Kidney capillary endothelial cell (primary cell): ENCODE data around the gene BST2.

ENCODE experiments used
- DNase-seq: peaks from one replicate; pipeline ENCODE4 v3.0.0-alpha.2; 2018; ENCODE audit warnings: low spot score

BST2 gene

DNA sequence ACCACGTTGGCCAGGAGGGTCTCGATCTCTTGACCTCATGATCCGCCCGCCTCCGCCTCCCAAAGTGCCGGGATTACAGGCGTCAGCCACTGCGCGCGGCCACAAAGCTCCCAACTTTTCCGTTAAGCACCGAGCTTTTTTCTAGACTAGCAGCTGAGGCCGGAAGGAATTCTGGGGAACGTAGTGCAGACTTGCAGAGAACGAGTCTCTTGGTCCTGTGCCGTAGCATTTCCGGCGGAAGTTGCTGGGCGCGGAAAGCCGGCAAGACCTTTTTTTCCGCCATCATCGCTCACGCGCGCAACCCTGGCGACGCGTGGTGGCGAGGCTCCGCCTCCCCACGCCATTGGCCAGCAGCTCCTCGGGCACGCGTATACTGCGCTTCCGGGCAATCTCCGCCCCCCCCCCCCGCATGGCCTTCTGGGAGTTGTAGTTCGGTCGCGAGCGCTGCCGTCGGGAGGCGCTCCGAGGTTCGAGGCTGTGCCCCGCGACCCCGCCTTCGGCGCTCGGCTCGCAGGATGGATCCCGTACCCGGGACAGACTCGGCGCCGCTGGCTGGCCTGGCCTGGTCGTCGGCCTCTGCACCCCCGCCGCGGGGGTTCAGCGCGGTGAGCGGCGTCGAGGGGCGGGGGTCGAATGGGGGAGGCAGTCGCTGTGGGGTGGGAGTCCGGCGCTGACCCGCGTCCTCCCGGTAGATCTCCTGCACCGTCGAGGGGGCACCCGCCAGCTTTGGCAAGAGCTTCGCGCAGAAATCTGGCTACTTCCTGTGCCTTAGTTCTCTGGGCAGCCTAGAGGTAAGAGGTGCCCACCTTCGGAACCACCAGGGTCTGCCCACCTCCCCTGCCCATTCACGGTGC lies 14.4 kb upstream of the BST2 start, which contains the start of gene MVB12A:
Gene MVB12A (plus strand): TSS at position 427 of the 854 bp plus-strand sequence. CDS start 89 bp downstream, at position 516.
- DNase-seq, result peak; percentile 99

DNA sequence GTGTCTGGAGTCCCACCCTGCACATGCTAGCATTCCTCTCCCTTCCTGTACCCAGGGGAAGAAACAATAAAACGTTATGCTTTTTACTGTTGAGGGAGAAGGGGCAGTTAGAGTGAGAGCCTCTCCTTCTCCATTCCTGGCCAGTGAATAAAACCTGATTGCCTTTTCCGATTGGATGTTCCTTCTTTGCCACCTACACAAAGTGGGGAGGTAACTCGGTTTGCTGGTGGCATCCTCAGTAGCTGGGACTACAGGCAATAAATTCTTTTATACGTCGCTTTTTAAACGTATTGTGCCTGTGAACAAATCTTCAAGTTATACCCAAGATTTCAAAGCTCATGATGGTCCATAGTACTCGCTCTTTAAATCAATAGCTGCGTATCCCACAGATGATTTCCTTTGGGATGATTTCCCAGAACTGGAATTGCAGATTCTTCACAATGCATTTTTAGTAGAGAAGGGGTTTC lies 13.8 kb upstream of the BST2 start:
- DNase-seq, result peak; percentile 16

DNA sequence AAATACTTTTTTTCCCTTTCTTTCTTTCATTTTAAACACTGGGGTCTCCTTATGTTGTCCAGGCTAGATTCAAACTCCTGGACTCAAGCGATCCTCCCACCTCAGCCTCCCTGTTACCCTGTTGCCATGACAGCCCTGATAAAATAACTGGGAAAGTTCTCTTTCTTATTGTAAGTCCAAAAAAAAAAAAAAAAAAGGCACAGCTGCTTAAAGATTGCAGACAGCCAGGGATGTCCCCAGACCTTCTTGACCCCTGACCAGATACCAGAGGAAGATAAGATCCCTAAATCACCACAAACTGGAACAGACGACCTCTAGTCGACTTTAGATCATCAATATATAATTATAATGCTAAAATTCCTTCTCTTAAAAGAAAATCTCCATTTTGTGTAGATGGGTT lies 13.3 kb upstream of the BST2 start:
- DNase-seq, result no peak

DNA sequence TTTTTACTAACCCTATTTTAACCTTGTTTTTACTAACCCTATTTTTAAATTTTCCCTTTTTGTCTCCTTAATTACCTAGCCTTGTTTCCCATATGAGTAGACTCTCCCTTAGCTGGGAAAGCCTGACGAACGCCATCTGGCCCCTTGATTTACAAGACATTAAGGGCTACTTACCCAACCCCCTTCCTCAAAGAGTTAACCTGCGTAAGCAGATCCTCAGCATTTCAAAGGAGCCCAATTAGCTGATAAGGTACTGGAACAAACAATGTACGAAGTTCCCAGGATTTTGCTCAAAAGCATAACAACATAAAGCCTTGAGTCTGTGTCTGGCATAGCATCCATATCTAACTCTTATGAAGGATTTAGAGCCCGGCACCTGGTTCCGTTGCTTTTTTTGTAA lies 9.7 kb upstream of the BST2 start:
- no peak for DNase-seq

DNA sequence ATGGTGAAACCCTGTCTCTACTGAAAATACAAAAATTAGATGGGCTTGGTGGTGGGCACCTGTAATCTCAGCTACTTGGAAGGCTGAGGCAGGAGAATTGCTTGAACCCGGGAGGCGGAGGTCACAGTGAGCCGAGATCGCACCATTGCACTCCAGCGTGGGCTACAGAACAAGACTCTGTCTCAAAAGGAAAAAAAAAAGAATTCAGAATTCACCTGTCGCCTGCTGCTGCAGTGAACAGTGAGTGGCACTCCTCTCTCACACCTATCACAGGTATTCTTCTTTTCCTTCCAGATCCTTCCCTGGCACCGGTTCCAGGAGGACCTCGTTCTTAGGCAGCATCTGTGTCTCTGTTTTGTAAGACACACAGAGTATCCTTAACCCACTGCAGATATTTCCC lies 8.7 kb upstream of the BST2 start:
- DNase-seq, result no peak

DNA sequence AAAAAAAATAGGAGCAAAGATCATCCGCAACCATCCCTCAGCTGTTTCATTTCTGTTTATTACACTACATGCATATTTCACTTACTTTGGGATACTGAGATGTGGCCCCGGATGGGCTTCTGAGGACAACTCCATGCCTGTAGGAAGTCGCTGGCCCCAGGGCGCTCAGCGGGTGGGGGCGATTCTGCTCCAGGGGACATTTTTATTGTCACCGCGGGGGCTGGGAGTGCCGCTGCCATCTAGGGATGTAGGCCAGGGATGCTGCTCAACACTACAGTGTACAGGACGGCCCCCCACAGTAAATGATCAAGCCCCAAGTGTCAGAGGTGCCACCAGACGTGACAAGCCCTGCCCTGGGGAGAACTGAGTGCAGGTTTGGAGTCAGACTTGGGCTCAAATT lies 6.4 kb upstream of the BST2 start:
- no peak for DNase-seq

DNA sequence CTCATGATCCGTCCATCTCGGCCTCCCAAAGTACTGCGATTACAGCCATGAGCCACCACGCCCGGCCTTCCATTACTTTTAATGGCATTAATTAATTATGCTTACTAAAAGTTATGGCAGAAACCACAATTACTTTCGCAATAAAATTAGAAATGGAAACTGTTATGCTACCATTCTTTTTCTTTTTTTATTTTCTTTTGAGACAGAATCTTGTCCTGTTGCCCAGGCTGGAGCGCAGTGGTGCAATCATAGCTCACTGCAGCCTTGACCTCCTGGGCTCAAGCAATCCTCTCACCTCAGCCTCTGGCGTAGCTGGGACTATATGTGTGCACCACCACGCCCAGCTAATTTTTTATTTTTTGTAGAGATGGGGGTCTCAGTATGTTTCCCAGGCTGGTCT lies 4.6 kb upstream of the BST2 start:
- no peak for DNase-seq

DNA sequence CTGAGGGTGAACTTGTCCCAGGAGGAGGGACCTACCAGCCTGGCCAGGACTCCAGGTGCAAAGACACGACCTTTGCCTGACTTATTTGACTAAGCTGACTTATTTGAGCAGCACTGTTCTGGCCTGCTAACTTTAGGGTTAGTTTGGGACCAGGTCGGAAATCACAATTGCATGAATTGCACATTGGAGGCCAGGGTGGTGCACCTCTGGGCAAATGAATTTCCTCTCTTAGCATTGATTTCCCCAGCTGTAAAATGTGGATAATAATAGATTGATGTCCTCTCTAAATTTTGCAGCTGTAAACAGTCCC lies 1.4 kb upstream of the BST2 start:
- DNase-seq, result no peak

DNA sequence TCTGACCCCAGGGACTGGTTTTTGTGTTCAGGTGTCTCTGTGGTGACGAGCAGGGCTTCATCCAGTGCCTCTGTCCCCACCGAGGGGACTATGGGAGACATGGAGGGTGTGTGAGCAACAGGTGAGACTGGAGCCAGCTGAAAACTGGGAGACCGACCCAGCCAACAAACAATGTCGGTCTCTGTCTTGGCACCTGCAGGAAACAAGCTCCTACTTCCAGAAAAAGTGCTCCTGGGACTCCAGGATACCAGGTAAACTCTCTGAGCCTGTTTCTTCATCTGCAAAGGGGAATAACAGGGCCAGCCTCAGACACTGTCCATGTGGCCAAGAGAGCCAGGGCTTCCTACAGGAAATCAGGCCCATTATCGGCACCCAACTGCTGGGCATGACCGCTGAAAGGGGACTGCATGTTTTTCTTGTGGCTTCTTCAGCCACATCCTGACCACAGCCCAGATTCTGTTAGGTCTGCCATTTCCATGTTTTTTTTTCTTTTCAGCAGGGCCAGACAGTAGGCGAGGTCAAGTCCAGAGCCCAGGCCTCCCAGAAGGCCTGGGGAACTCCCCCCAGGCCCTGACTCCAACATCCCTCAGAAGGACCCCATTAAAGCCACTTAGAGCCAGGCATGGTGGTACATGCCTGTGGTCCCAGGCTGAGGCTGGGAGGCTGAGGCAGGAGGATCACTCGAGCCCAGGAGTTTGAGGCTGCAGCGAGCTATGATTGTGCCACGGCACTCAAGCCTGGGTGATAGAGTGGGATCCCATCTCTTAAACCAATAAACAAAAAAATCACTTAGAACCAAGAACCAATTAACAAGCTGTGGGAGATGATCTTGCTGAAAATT lies 836 bp upstream of the BST2 start:
- DNase-seq, result no peak

DNA sequence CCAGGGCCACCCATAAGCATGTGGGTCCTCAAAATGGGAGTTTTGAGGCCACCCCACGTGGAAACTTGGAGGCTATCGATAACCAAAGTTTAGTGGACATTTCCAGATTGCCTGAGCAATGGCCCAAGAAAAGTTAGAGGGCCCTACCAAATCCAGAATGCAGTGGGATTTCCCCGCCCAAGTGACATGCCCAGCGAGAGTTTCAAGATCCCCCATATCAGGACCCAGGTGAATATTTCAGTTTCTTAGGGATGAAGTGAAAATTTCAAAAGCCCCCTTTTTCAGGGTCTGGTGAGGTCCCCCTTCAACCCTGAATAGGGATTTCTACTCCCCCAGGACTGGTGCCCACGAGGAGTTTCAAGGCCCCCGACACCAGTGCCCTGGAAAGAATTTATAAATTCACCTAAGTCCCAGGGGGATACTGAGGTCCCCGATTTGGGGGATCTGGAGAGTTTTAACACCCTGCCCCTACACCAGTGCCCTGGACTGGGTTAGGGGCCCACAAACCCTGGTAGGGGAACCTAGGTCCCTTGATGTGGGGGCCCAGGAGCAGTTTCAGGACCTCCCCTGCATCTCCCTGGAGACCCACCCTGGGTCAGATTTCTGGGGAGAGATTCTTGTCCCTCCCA lies 695 bp downstream of the BST2 start:
- no peak for DNase-seq

DNA sequence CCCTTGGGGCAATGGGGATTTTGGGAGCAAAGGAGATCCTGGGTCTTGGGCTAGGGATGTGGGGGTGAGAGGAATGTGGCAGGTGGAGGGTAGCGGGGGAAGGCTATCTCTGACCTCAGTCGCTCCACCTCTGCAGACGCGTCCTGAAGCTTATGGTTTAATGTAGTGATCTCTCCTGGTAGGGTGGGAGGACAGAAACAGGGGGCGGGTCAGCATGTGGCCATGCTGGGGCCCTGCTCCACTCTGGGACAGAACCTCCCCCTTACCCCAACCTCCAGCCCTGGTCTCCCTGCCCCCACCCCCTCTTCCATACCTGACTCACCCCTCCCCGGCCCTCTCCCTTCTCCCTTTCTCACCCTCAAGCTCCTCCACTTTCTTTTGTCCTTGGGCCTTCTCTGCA lies 1.4 kb downstream of the BST2 start:
- no peak for DNase-seq

DNA sequence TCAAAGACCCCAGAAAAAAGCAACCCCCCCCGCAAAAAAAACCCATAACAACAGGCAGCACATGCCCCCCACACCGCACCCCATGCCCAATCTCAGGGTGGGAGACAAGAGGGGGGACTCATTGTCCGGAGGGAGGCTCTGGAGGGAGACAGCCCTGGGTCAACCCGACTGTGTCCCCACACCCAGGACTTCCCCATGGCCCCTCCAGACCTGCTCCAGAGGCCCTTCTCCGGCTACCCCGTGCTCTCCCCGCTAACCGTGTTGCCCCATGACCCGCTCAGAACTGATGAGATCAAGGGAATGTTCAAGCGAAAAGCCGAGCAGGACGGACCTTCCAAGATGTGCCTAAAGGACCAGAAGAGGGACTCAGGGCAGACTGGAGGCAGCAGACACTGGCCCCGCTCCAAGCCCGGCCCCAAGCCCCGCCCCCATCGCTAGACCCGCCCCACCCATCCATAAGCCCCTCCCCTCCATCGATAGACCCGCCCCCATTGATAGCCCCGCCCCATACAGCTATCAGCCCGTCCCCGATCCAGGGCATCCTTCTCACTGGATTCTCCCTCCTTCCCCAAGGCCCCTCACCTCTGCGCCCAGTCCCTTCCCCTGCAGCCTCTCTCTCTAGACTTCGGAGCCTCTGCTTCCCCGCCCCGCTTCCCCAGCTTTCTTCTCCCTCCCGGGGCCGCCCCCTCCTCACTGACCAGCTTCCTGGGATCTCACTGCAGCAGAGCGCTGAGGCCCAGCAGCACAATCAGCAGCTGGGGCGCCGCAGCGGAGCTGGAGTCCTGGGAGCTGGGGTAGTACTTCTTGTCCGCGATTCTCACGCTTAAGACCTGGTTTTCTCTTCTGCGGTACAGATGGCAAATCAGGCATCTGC lies 2.2 kb downstream of the BST2 start:
- DNase-seq, result no peak

DNA sequence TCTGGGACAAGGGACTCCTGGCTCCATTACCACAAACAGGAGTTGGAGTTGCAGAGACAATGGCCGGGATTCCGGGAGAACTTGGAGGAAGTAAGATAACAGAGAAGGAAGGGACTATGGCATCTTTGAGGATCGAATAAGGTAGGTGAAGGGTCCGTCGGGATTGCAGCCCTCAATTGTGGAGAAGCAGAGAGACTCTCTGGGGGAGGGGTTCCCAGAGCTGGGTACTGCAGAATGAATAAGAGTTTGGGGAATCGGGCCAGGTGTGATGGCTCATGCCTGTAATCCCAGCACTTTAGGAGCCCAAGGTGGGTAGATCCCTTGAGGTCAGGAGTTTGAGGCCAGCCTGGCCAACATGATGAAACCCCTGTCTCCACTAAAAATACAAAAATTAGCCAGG lies 3.8 kb downstream of the BST2 start:
- no peak for DNase-seq

DNA sequence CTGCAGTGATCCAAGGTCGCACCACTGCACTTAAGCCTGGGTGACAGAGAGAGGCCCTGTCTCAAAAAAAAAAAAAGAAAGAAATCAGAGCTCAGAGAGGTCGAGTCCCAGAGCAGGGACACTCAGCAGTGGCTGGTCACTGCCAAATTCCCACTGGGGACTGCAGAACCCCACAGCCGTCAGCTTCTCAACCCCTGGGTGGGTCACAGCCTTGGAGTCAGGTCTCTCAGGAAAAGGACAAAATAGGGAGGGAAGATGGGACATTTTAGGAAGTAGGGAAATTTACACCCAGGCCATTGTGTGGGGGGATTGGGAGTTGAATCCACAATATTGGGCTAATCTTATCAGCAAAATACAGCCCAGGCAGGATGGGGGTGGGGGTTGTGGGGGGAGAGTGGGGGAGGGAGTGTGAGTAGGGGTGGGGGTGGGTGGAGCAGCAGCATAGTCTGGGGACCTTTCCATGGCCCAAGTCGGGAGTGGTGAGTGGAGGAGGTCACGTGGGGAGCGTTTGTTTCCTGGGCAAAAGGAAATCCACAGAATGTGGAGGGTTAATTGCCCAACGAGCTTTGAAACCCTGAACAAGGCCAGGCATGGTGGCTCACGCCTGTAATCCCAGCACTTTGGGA lies 6.4 kb downstream of the BST2 start:
- no peak for DNase-seq

DNA sequence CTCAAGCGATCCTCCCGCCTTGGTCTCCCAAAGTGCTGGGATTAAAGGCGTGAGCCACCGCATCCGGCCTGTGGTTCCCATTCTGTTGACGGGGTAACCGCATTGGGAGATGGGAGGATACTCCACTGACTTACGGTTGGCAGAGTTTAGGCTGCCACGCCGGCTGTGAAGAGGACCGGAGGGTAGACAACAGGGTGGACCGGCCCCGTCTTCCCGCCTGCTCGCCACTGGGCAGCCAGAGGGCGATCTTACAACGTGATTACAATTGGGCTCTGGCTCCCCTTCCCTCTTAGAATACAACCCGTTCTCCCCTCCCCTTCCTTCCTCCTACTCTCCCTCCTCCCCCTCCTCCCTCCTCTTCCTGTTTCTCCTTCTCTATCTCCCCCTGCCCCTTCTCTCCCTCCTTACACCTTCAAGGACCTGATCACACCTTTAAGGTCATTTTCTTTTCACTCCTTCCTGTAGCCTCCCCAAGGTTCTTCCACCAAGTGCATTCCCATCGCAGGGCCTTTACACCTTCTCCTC lies 10.5 kb downstream of the BST2 start:
- no peak for DNase-seq

DNA sequence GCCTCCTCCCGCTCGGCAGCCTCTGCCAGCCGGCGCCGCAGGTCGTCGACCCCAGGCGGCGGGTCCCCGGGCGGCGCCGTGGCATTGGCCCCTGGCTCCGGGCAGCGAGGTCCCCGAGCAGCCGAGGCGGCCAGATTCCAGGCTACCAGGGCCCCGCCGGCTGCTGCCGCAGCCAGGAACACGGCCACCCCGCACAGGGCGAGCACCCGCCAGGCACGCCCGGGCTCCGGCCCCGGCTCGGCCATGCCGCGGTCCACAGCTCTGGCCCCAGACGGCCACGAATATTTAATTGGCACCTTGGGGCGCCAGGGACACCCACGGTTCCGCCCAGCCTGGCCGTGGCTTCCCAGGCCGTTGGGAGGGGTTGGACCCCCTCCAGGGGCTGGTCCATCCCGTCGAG lies 11.5 kb downstream of the BST2 start, which contains the start of gene CCDC194:
Gene CCDC194 (minus strand): TSS at position 283 of the 400 bp plus-strand sequence. CDS start 38 bp downstream, at position 245.
- no peak for DNase-seq

DNA sequence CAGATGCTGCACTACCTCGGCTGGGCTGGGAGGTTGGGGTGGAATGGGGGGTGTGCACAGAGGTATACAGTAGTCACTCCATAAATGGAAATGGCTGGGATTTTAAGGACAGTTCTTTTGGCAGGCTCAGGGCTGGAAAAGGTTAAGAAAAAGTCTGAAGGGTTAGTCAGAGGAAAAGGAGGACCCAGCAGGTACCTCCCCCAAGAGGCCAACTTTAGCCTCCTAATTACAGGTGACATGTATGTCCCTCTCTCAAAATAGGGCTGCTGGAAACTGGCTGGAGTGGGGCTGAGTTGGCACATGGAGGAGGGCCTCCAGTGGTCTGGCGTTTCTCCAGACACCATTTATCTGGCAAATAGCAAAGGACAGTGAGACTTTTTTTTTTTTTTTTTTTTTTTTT lies 12.4 kb downstream of the BST2 start:
- DNase-seq, result no peak

DNA sequence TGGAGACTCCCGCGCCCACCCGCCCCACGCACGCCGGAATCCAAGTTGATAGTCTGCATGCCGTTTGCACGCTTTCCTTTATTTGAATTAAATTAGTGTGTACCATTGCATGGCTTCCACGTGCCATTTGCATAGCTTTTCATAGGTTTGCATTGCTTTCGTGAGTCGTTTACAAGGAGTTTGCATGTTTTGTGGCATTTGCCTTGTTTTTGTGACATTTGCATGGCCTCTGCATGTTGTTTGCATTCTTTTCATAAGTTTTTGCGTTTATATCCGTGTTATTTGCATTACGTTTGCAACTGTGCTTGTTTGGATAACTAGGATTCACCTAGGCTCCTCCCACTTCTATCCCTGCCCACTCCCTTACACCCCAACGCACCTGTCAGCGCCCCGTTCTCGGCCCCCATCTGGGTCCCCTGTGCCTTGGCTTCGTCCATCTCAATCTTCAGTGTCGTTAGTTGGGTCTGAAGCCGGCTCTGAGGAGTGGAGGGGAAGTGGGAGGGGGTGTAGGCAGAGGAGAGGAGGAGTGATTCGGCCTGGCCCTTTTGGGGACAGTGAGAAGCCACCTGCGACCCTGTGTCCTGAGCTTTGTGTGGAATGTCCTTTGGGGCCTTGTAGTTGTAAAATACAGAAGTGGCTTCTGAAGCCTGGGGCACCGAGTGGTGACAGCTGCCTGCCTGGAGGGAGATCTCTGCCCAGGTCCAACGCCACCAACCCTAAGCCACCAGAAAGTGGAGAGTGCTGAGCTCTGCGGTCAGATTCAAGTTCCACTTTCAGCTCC lies 13.9 kb downstream of the BST2 start:
- DNase-seq, result no peak

DNA sequence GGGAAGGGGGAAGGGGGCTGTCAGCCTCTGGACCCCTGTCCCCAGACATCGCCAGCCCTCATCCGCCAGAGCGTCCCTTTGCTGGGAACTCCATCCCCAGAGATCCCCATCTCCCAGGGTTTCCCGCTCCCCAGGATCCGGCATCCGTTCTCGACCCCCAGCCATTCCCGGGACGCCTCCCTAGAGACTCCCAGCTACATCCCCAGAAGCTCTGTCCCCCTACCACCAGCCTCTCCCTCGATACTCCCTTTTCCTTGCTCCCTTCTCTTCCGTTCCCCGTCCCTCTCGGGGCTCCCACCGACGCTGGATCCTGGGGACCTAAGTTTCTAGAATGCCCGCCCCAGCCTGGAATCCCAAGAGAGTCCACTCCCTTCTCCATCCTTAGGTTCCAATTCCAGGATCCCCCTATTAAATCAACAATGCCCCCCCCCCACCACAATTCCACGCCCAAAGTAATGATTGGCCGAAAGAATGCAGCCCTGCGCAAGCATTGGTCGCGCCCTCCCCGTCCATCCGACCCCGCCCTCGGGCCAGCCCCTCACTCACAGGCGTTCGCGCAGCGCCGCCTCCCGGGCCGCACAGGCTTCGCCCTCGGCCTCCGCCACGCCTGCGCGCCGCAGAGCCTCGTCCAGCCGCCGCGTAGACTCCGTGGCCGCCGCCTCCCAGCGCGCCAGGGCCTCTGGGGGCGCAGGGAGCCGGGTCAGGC lies 14.6 kb downstream of the BST2 start:
- peak; percentile 93 for DNase-seq
